ENCODE measurements around the gene HACD2.

- TF ChIP-seq NRF1 (conservative IDR thresholded peaks at IDR 0.05; ENCODE audit: low read depth, low read length) (no peak), RCOR1 (conservative IDR thresholded peaks at IDR 0.05; ENCODE audit: low read depth, low read length) (no peak), SUPT20H (IDR thresholded peaks at IDR 0.05; ENCODE audit: borderline replicate concordance, control insufficient read depth, low read depth, low read length) (no peak), TBL1XR1 (IDR thresholded peaks at IDR 0.05; ENCODE audit: low read depth, low read length) (no peak), REST (IDR thresholded peaks at IDR 0.05; ENCODE audit: low read depth, low read length) (no peak), FOXM1 (IDR thresholded peaks at IDR 0.05; ENCODE audit: low read depth, low read length) (no peak), RFX5 (IDR thresholded peaks at IDR 0.05; ENCODE audit: low read depth, low read length) (no peak), CTCF (IDR thresholded peaks at IDR 0.05 in 2 of 3, conservative IDR thresholded peaks at IDR 0.05 in 1 of 3; ENCODE audit: control insufficient read depth in 2 of 3, extremely low read depth in 1 of 3, insufficient read depth in 1 of 3, low read depth in 3 of 3, low read length in 3 of 3) (no peak), BCL11A (IDR thresholded peaks at IDR 0.05; ENCODE audit: low read depth, low read length) (no peak), POLR2AphosphoS5 (IDR thresholded peaks at IDR 0.05; ENCODE audit: low read length) (no peak)
Observed at GRCh38 chr3:123616593-123616992, 31.7 kb upstream of the HACD2 start.
